Natural killer cell (primary cell): ENCODE data around the gene ERI2. TPM values are rescaled to one million over a fixed set of nuclear protein-coding genes. Genes with fewer than 3 reads are reported as not detected.

Source experiments
- ATAC-seq, 3 donors: fragments of 150-1000 bp in 2 of 3; fragments of 200-7000 bp in 1 of 3; cut with Tn5 transposase; 1 replicate in 1 of 3; 2 replicates in 2 of 3; pipeline ENCODE4 v1.10.0; 2021; ENCODE audit warnings: mild to moderate bottlenecking in 2 of 3, moderate library complexity in 2 of 3
- DNase-seq, 2 donors: peaks; one replicate each; pipeline versions ENCODE4 v3.0.0 to v3.0.0-alpha.2; 2013 to 2021; ENCODE audit warnings: mixed read lengths in 1 of 2
- H3K27ac ChIP-seq: one replicate; pipeline ENCODE4 v1.5.1; 2013; ENCODE audit warnings: mild to moderate bottlenecking, low read length
- H3K27me3 ChIP-seq: one replicate; pipeline ENCODE4 v1.6.1; 2013; ENCODE audit warnings: low read length; ENCODE audit not compliant: control insufficient read depth, insufficient read depth
- H3K36me3 ChIP-seq: one replicate; pipeline ENCODE4 v1.6.1; 2013; ENCODE audit warnings: low read length; ENCODE audit not compliant: control insufficient read depth, insufficient read depth
- H3K4me1 ChIP-seq: one replicate; pipeline ENCODE4 v1.6.1; 2013; ENCODE audit warnings: low read length; ENCODE audit not compliant: control insufficient read depth, insufficient read depth
- H3K4me3 ChIP-seq: one replicate; pipeline ENCODE4 v1.5.1; 2013; ENCODE audit warnings: low read length
- H3K9me3 ChIP-seq: one replicate; pipeline ENCODE4 v1.6.1; 2013; ENCODE audit warnings: low read length; ENCODE audit not compliant: control insufficient read depth, insufficient read depth
- H3K27ac Mint-ChIP-seq, 2 donors: one replicate each; pipeline ENCODE4 v1.8.0; 2022; ENCODE audit warnings: mild to moderate bottlenecking in 2 of 2, mixed read lengths in 2 of 2, moderate library complexity in 1 of 2
- H3K27me3 Mint-ChIP-seq, 2 donors: one replicate each; pipeline ENCODE4 v1.8.0; 2022; ENCODE audit warnings: low read depth in 2 of 2, mixed read lengths in 2 of 2
- H3K36me3 Mint-ChIP-seq: one replicate; pipeline ENCODE4 v1.8.0; 2022; ENCODE audit warnings: mixed read lengths
- H3K4me1 Mint-ChIP-seq, 2 donors: one replicate each; pipeline ENCODE4 v1.8.0; 2022; ENCODE audit warnings: mixed read lengths in 2 of 2
- H3K4me3 Mint-ChIP-seq: one replicate; pipeline ENCODE4 v1.8.0; 2022; ENCODE audit warnings: mild to moderate bottlenecking, moderate library complexity, mixed read lengths
- H3K9me3 Mint-ChIP-seq, 2 donors: one replicate each; pipeline ENCODE4 v1.8.0; 2022; ENCODE audit warnings: mixed read lengths in 2 of 2
- CTCF ChIP-seq: fragments of 200-600 bp; IDR thresholded peaks from one replicate; pipeline ENCODE4 v1.8.0; 2022; ENCODE audit warnings: antibody characterized with exemption
- WGBS: methylation state at CpG from one replicate; pipeline ENCODE4 v1.1.7; 2013; ENCODE audit warnings: missing lambda C conversion rate; ENCODE audit not compliant: insufficient coverage; 5-methylcytosine and 5-hydroxymethylcytosine counted together
- intact Hi-C: fragments of 100-400 bp; cut with micrococcal nuclease; formaldehyde crosslinking; loops from one replicate; pipeline ENCODE4 v1.14.2; 2022
- total RNA-seq, 4 donors: library from RNA; stranded (reverse); fragments of 120-200 nt in 1 of 4; gene quantifications; one replicate each; pipeline versions ENCODE4 v1.2.3 to v1.2.4, GENCODE V29; 2013 to 2022

Gene ERI2
- total RNA-seq, 3 donors from 2014 or later (not counting 1 experiment from before 2014, with no cell fraction given), result 2.4 to 3.5 (median 2.8) TPM

- H3K4me3 ChIP-seq, result no peak overlapping the region
- Mint-ChIP-seq H3K36me3 (no peaks in the 10 kb centered on the region), H3K4me1 (peaks cover 14 to 18% of the 10 kb centered on the region in 2 donors), H3K27ac (no peak overlapping the region), H3K27me3 (no peaks in the 10 kb centered on the region), H3K9me3 (no peaks in the 10 kb centered on the region), H3K4me3 (no peak overlapping the region)
- H3K27me3 ChIP-seq, result no peaks in the 10 kb centered on the region
- H3K36me3 ChIP-seq, result no peaks in the 10 kb centered on the region
- H3K4me1 ChIP-seq, result peaks cover 18% of the 10 kb centered on the region
- no peak for DNase-seq
- 90% methylated on average over 2 of the region's 2 CpGs for WGBS
- no peak for ATAC-seq
- intact Hi-C loops, result no loop called here
- no peak overlapping the region for H3K27ac ChIP-seq
- no peaks in the 10 kb centered on the region for H3K9me3 ChIP-seq
- no peak for TF ChIP-seq CTCF
Measured at GRCh38 chr16:20803192-20803560, 3.1 kb downstream of the ERI2 start.

- Mint-ChIP-seq H3K4me3 (no peak overlapping the region), H3K9me3 (no peaks in the 10 kb centered on the region), H3K27ac (no peak overlapping the region), H3K27me3 (no peaks in the 10 kb centered on the region), H3K36me3 (no peaks in the 10 kb centered on the region), H3K4me1 (peaks cover under 1 to 6% of the 10 kb centered on the region in 2 donors)
- no peak overlapping the region for H3K4me3 ChIP-seq
- H3K27me3 ChIP-seq, result no peaks in the 10 kb centered on the region
- H3K36me3 ChIP-seq, result no peaks in the 10 kb centered on the region
- no peak for ATAC-seq
- no peaks in the 10 kb centered on the region for H3K9me3 ChIP-seq
- intact Hi-C loops, result no loop called here
- H3K4me1 ChIP-seq, result peaks cover 5% of the 10 kb centered on the region
- DNase-seq, result no peak
- H3K27ac ChIP-seq, result no peak overlapping the region
- no CpG with 5 or more reads among the region's 1 CpG for WGBS
- no peak for TF ChIP-seq CTCF
Measured at GRCh38 chr16:20801278-20801677, 5.0 kb downstream of the ERI2 start.

GRCh38 chr16:20799599-20799998 lies 6.7 kb downstream of the ERI2 start:
- 17% methylated on average over 1 of the region's 2 CpGs for WGBS
- Histone ChIP-seq H3K4me1 (no peaks in the 10 kb centered on the region), H3K27me3 (no peaks in the 10 kb centered on the region), H3K9me3 (no peaks in the 10 kb centered on the region), H3K36me3 (no peaks in the 10 kb centered on the region), H3K4me3 (no peak overlapping the region), H3K27ac (no peak overlapping the region)
- intact Hi-C loops, result loop anchor here (1.0 kb wide), 1 partner anchor 284 kb away; no protein-coding TSS in a partner anchor
- peak; percentile 74 for TF ChIP-seq CTCF
- no peaks in the 10 kb centered on the region for H3K4me1 Mint-ChIP-seq
- ATAC-seq (peak in 1 of 3 donors; percentile 44), DNase-seq (peak in 1 of 2 donors; percentile 4)
- H3K27ac Mint-ChIP-seq, result no peak overlapping the region
- H3K4me3 Mint-ChIP-seq, result no peak overlapping the region
- no peaks in the 10 kb centered on the region for H3K27me3 Mint-ChIP-seq
- no peaks in the 10 kb centered on the region for H3K36me3 Mint-ChIP-seq
- H3K9me3 Mint-ChIP-seq, result no peaks in the 10 kb centered on the region

- TF ChIP-seq CTCF, result no peak
Measured at GRCh38 chr16:20798364-20798763, 7.9 kb downstream of the ERI2 start.

More at GRCh38 chr16:20798364-20798763, 7.9 kb downstream of the ERI2 start:
- no peaks in the 10 kb centered on the region for H3K4me1 Mint-ChIP-seq
- DNase-seq (peak in 1 of 2 donors; percentile 16), ATAC-seq (no peak)
- H3K27ac Mint-ChIP-seq, result no peak overlapping the region
- Histone ChIP-seq H3K36me3 (no peaks in the 10 kb centered on the region), H3K27ac (no peak overlapping the region), H3K4me3 (no peak overlapping the region), H3K4me1 (no peaks in the 10 kb centered on the region), H3K27me3 (no peaks in the 10 kb centered on the region), H3K9me3 (no peaks in the 10 kb centered on the region)
- H3K36me3 Mint-ChIP-seq, result no peaks in the 10 kb centered on the region
- WGBS, result 34% methylated on average over 2 of the region's 2 CpGs
- no peaks in the 10 kb centered on the region for H3K9me3 Mint-ChIP-seq
- intact Hi-C loops, result no loop called here
- H3K4me3 Mint-ChIP-seq, result no peak overlapping the region
- no peaks in the 10 kb centered on the region for H3K27me3 Mint-ChIP-seq
